MM.1S (cell line): ENCODE data around the gene SLC1A2.

Experiments used
- CTCF ChIP-seq: fragments of 300-600 bp; sonication (generic); IDR thresholded peaks from 2 replicates; pipeline ENCODE4 v1.5.1; 2016; ENCODE audit warnings: antibody characterized with exemption, low read length, mixed read lengths
- EZH2 ChIP-seq: fragments of 300-600 bp; sonication (generic); optimal IDR thresholded peaks from 2 replicates; pipeline ENCODE3; 2017; ENCODE audit warnings: low read depth, mild to moderate bottlenecking, antibody characterized with exemption, low read length, mixed read lengths

- TF ChIP-seq CTCF: no peak
- TF ChIP-seq EZH2: no peak
Observed at GRCh38 chr11:35365961-35366360, 53.4 kb downstream of the SLC1A2 start.
